HEK293T (cell line): Measurements from ENCODE around the gene C20orf144.
"Not testable (repeated sequence)": the region's sequence is repeated elsewhere in the genome, so short reads cannot be mapped to it uniquely, and the experiment has no call there.

ENCODE experiments used
- CTCF ChIA-PET: fragments of 350-600 bp; formaldehyde crosslinking; extraction: SDS; loops from one replicate; lab custom pipeline; 2021; ENCODE audit warnings: antibody characterized with exemption, inconsistent platforms; lab: Yijun Ruan, JAX
- POLR2A ChIA-PET: fragments of 350-600 bp; formaldehyde crosslinking; extraction: SDS; loops from one replicate; lab custom pipeline; 2020; ENCODE audit warnings: antibody characterized with exemption, inconsistent platforms; lab: Yijun Ruan, JAX
- DNase-seq: peaks from one replicate; pipeline ENCODE4 v3.0.0; 2012; ENCODE audit warnings: mixed read lengths; ENCODE audit errors: extremely low spot score
- ARNT ChIP-seq: fragments of 450-650 bp; IDR thresholded peaks from 2 replicates; pipeline ENCODE4 v1.6.1; 2017; ENCODE audit warnings: mild to moderate bottlenecking
- BHLHE40 ChIP-seq: fragments of 450-650 bp; IDR thresholded peaks from 2 replicates; pipeline ENCODE4 v1.6.1; 2016; ENCODE audit warnings: mild to moderate bottlenecking, moderate library complexity, borderline replicate concordance
- CTBP1 ChIP-seq: fragments of 450-650 bp; IDR thresholded peaks from 2 replicates; pipeline ENCODE4 v1.6.1; 2016; ENCODE audit warnings: borderline replicate concordance
- ELF4 ChIP-seq: fragments of 450-650 bp; IDR thresholded peaks from 2 replicates; pipeline ENCODE4 v1.6.1; 2017; ENCODE audit warnings: antibody characterized with exemption
- FOXA1 ChIP-seq: fragments of 450-650 bp; IDR thresholded peaks from 2 replicates; pipeline ENCODE4 v1.6.1; 2016; ENCODE audit warnings: mild to moderate bottlenecking
- FOXK2 ChIP-seq: fragments of 450-650 bp; IDR thresholded peaks from 2 replicates; pipeline ENCODE4 v1.6.1; 2016; ENCODE audit warnings: mild to moderate bottlenecking
- FOXM1 ChIP-seq: fragments of 450-650 bp; IDR thresholded peaks from 2 replicates; pipeline ENCODE4 v1.6.1; 2017; ENCODE audit warnings: mild to moderate bottlenecking, borderline replicate concordance
- HDGF ChIP-seq: fragments of 450-650 bp; IDR thresholded peaks from 2 replicates; pipeline ENCODE4 v1.6.1; 2017; ENCODE audit warnings: antibody characterized with exemption, borderline replicate concordance
- L3MBTL2 ChIP-seq: fragments of 450-650 bp; conservative IDR thresholded peaks from 2 replicates; pipeline ENCODE4 v1.6.1; 2016; ENCODE audit warnings: mild to moderate bottlenecking
- LEF1 ChIP-seq: fragments of 450-650 bp; IDR thresholded peaks from 2 replicates; pipeline ENCODE4 v1.6.1; 2017; ENCODE audit warnings: mild to moderate bottlenecking, borderline replicate concordance
- NFRKB ChIP-seq: fragments of 450-650 bp; IDR thresholded peaks from 2 replicates; pipeline ENCODE4 v1.6.1; 2016; ENCODE audit warnings: mild to moderate bottlenecking, moderate library complexity
- PKNOX1 ChIP-seq: fragments of 450-650 bp; IDR thresholded peaks from 2 replicates; pipeline ENCODE4 v1.6.1; 2016
- SP1 ChIP-seq: fragments of 450-650 bp; IDR thresholded peaks from 2 replicates; pipeline ENCODE4 v1.6.1; 2017
- SUZ12 ChIP-seq: fragments of 450-650 bp; IDR thresholded peaks from 2 replicates; pipeline ENCODE4 v1.6.1; 2016; ENCODE audit warnings: mild to moderate bottlenecking
- TARDBP ChIP-seq: fragments of 450-650 bp; IDR thresholded peaks from 2 replicates; pipeline ENCODE4 v1.6.1; 2016
- ZNF384 ChIP-seq: fragments of 450-650 bp; IDR thresholded peaks from 2 replicates; pipeline ENCODE4 v1.6.1; 2016

Gene C20orf144

GRCh38 chr20:33629979-33630378, 32.1 kb upstream of the C20orf144 start:
- CTCF ChIA-PET: no interaction called here
- DNase-seq: no peak
- POLR2A ChIA-PET: no interaction called here

GRCh38 chr20:33630507-33630906, 31.6 kb upstream of the C20orf144 start:
- ChIA-PET POLR2A (no interaction called here), CTCF (no interaction called here)
- no peak for DNase-seq
- TF ChIP-seq NFRKB (no peak), TARDBP (no peak), SUZ12 (no peak), L3MBTL2 (no peak), HDGF (no peak), CTBP1 (no peak), FOXA1 (no peak), FOXM1 (no peak), PKNOX1 (no peak), ZNF384 (no peak), BHLHE40 (no peak), LEF1 (no peak), FOXK2 (no peak)

More at GRCh38 chr20:33629979-33630378, 32.1 kb upstream of the C20orf144 start:
- no peak for TF ChIP-seq LEF1
- no peak for TF ChIP-seq CTBP1
- no peak for TF ChIP-seq TARDBP
- TF ChIP-seq FOXM1: no peak
- TF ChIP-seq FOXK2: no peak
- TF ChIP-seq ZNF384: no peak
- no peak for TF ChIP-seq SP1
- TF ChIP-seq FOXA1: no peak
- TF ChIP-seq ARNT: no peak
- no peak for TF ChIP-seq L3MBTL2
- TF ChIP-seq PKNOX1: no peak
- TF ChIP-seq NFRKB: no peak
- TF ChIP-seq BHLHE40: no peak
- TF ChIP-seq ELF4: no peak
- no peak for TF ChIP-seq HDGF
- TF ChIP-seq SUZ12: no peak

GRCh38 chr20:33631910-33632309, 30.2 kb upstream of the C20orf144 start:
- DNase-seq, POLR2A ChIA-PET, CTCF ChIA-PET: not testable (repeated sequence)

GRCh38 chr20:33635341-33635740, 26.8 kb upstream of the C20orf144 start:
- POLR2A ChIA-PET: no interaction called here
- CTCF ChIA-PET: interaction anchor here (0.6 kb wide), 1 partner anchor 98 kb away, joined by 4 read pairs; no protein-coding TSS in a partner anchor
- no peak for DNase-seq
- no peak for TF ChIP-seq FOXA1
- no peak for TF ChIP-seq SP1
- TF ChIP-seq NFRKB: no peak
- TF ChIP-seq FOXM1: no peak
- no peak for TF ChIP-seq ARNT
- no peak for TF ChIP-seq FOXK2
- no peak for TF ChIP-seq SUZ12
- no peak for TF ChIP-seq TARDBP
- TF ChIP-seq PKNOX1: no peak
- no peak for TF ChIP-seq L3MBTL2
- TF ChIP-seq ELF4: no peak
- TF ChIP-seq LEF1: no peak
- TF ChIP-seq BHLHE40: no peak
- TF ChIP-seq CTBP1: no peak
- no peak for TF ChIP-seq ZNF384
- TF ChIP-seq HDGF: no peak

- ChIA-PET CTCF (no interaction called here), POLR2A (no interaction called here)
- TF ChIP-seq SP1 (no peak), NFRKB (no peak), SUZ12 (no peak), PKNOX1 (no peak), FOXM1 (no peak), ZNF384 (no peak), CTBP1 (no peak)
- no peak for DNase-seq
Measured at GRCh38 chr20:33636776-33637175, 25.4 kb upstream of the C20orf144 start.

- CTCF ChIA-PET: interaction anchor here (0.6 kb wide), 1 partner anchor 53 kb away, joined by 3 read pairs; no protein-coding TSS in a partner anchor
- POLR2A ChIA-PET: interaction anchor here (0.7 to 1.2 kb wide), 2 partner anchors 13 to 23 kb away, joined by 3 to 4 read pairs; no protein-coding TSS in a partner anchor
- TF ChIP-seq FOXA1 (no peak), HDGF (no peak), ARNT (no peak), BHLHE40 (no peak), FOXM1 (no peak), SUZ12 (no peak), ELF4 (no peak), L3MBTL2 (no peak), TARDBP (no peak), PKNOX1 (no peak)
- no peak for DNase-seq
Measured at GRCh38 chr20:33640287-33640686, 21.8 kb upstream of the C20orf144 start.
